Loucy (cell line): ENCODE data around the gene PLPP4.

Experiments used
- H2AFZ ChIP-seq: fragments of 200-600 bp; sonication (generic); 2 replicates; pipeline ENCODE4 v1.6.0; 2016; ENCODE audit warnings: antibody characterized with exemption, mild to moderate bottlenecking, low read length, moderate library complexity
- H3F3A ChIP-seq: fragments of 200-600 bp; 2 replicates; pipeline ENCODE4 v1.6.0; 2016; ENCODE audit warnings: antibody characterized with exemption, low read depth, mild to moderate bottlenecking
- H3K27me3 ChIP-seq: fragments of 200-600 bp; sonication (generic); 2 replicates; pipeline ENCODE4 v1.6.1; 2014; ENCODE audit warnings: low read length, mild to moderate bottlenecking; ENCODE audit not compliant: insufficient read depth, poor library complexity, severe bottlenecking
- H3K36me3 ChIP-seq: fragments of 200-600 bp; sonication (generic); 2 replicates; pipeline ENCODE4 v1.6.1; 2016; ENCODE audit warnings: low read length; ENCODE audit not compliant: insufficient read depth
- H3K4me1 ChIP-seq: fragments of 200-600 bp; sonication (generic); 2 replicates; pipeline ENCODE4 v1.5.1; 2014; ENCODE audit warnings: low read length, mild to moderate bottlenecking; ENCODE audit not compliant: insufficient read depth, poor library complexity, severe bottlenecking
- H3K4me2 ChIP-seq: fragments of 200-600 bp; sonication (generic); 2 replicates; pipeline ENCODE4 v1.6.0; 2014; ENCODE audit warnings: antibody characterized with exemption, low read length, low read depth, mild to moderate bottlenecking; ENCODE audit not compliant: poor library complexity, severe bottlenecking
- H3K4me3 ChIP-seq: fragments of 200-600 bp; sonication (generic); 2 replicates; pipeline ENCODE4 v1.5.1; 2014; ENCODE audit warnings: low read length, mild to moderate bottlenecking, mixed read lengths; ENCODE audit not compliant: poor library complexity, severe bottlenecking
- H3K79me2 ChIP-seq: fragments of 200-600 bp; sonication (generic); 2 replicates; pipeline ENCODE4 v1.6.1; 2014; ENCODE audit warnings: low read length; ENCODE audit not compliant: insufficient read depth
- H3K9ac ChIP-seq: fragments of 200-600 bp; sonication (generic); 2 replicates; pipeline ENCODE4 v1.6.0; 2014; ENCODE audit warnings: mild to moderate bottlenecking, low read depth, low read length, moderate library complexity; ENCODE audit not compliant: poor library complexity, severe bottlenecking
- H3K9me2 ChIP-seq: fragments of 200-600 bp; sonication (generic); replicated peaks from 2 replicates; pipeline ENCODE4 v1.6.1; 2016; ENCODE audit warnings: low read depth, low read length, mixed read lengths
- H3K9me3 ChIP-seq: fragments of 200-600 bp; sonication (generic); 2 replicates; pipeline ENCODE4 v1.6.1; 2014; ENCODE audit warnings: mild to moderate bottlenecking, antibody characterized with exemption, low read length, low read depth; ENCODE audit not compliant: insufficient read depth
- H4K20me1 ChIP-seq: fragments of 200-600 bp; sonication (generic); 2 replicates; pipeline ENCODE4 v1.6.0; 2014; ENCODE audit warnings: antibody characterized with exemption, low read length, mild to moderate bottlenecking; ENCODE audit not compliant: insufficient read depth, poor library complexity, severe bottlenecking
- EZH2phosphoT487 ChIP-seq: fragments of 200-600 bp; IDR thresholded peaks from 2 replicates; pipeline ENCODE4 v1.6.1; 2018; ENCODE audit warnings: antibody characterized with exemption, mild to moderate bottlenecking, moderate library complexity, borderline replicate concordance
- TF ChIP-seq, protein P1 (sequence below): fragments of 200-600 bp; sonication (generic); conservative IDR thresholded peaks from 2 replicates; pipeline ENCODE4 v1.5.1; 2014; ENCODE audit warnings: mild to moderate bottlenecking, antibody characterized with exemption, low read length

Gene PLPP4

GRCh38 chr10:120508966-120509365, 51.9 kb downstream of the PLPP4 start:
- Histone ChIP-seq H3K79me2 (no peaks in the 10 kb centered on the region), H3K27me3 (no peaks in the 10 kb centered on the region), H3K36me3 (no peaks in the 10 kb centered on the region), H3K9ac (no peak overlapping the region), H3K9me2 (no peaks in the 10 kb centered on the region), H4K20me1 (no peaks in the 10 kb centered on the region), H3K9me3 (no peaks in the 10 kb centered on the region), H3F3A (no peaks in the 10 kb centered on the region), H3K4me2 (no peak overlapping the region), H3K4me3 (no peak overlapping the region), H2AFZ (no peak overlapping the region), H3K4me1 (peaks cover 14% of the 10 kb centered on the region)
- TF ChIP-seq EZH2phosphoT487: no peak
- TF ChIP-seq, protein P1, sequence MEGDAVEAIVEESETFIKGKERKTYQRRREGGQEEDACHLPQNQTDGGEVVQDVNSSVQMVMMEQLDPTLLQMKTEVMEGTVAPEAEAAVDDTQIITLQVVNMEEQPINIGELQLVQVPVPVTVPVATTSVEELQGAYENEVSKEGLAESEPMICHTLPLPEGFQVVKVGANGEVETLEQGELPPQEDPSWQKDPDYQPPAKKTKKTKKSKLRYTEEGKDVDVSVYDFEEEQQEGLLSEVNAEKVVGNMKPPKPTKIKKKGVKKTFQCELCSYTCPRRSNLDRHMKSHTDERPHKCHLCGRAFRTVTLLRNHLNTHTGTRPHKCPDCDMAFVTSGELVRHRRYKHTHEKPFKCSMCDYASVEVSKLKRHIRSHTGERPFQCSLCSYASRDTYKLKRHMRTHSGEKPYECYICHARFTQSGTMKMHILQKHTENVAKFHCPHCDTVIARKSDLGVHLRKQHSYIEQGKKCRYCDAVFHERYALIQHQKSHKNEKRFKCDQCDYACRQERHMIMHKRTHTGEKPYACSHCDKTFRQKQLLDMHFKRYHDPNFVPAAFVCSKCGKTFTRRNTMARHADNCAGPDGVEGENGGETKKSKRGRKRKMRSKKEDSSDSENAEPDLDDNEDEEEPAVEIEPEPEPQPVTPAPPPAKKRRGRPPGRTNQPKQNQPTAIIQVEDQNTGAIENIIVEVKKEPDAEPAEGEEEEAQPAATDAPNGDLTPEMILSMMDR: no peak

- H3K4me1 ChIP-seq: peaks cover 14% of the 10 kb centered on the region
- H3K9ac ChIP-seq: no peak overlapping the region
- H3F3A ChIP-seq: no peaks in the 10 kb centered on the region
- H3K79me2 ChIP-seq: no peaks in the 10 kb centered on the region
- no peak overlapping the region for H3K4me2 ChIP-seq
- no peak overlapping the region for H2AFZ ChIP-seq
- H3K9me3 ChIP-seq: no peaks in the 10 kb centered on the region
- no peaks in the 10 kb centered on the region for H3K9me2 ChIP-seq
- H4K20me1 ChIP-seq: no peaks in the 10 kb centered on the region
- H3K4me3 ChIP-seq: no peak overlapping the region
- H3K27me3 ChIP-seq: no peaks in the 10 kb centered on the region
- no peak for TF ChIP-seq EZH2phosphoT487
- TF ChIP-seq, protein P1: no peak; the same call in 1 of the 2 replicates
- H3K36me3 ChIP-seq: no peaks in the 10 kb centered on the region
These were observed 54.1 kb downstream of the PLPP4 start for GRCh38 chr10:120511165-120511564.

DNA sequence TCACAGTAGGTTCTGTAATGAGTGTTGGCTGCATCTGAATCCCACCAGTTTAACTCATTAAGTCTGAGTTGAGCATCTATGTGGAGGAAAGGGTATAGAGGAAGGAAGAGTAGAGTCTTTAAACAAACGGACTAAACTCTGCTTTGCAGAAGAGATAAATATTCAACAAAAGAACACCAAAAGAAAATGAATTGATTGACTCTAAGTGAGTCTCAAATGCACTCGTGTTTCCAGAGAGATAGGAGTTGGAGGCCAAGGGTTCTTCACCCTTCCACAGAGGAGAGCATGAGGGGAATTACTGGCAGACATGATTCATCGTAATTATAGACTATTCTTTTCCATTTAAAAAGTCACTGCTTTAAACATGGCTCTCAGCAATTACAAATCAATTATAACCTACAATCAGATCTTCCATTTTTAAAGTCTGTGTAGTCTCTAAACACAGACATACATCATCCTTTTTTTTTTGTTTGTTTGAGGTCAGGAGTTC, 56.3 kb downstream of the PLPP4 start:
- Histone ChIP-seq H3K79me2 (no peaks in the 10 kb centered on the region), H3K4me2 (no peak overlapping the region), H3K27me3 (no peaks in the 10 kb centered on the region), H3K4me1 (peaks cover 4% of the 10 kb centered on the region), H2AFZ (no peak overlapping the region), H3K4me3 (no peak overlapping the region), H3K9ac (no peak overlapping the region), H3K36me3 (no peaks in the 10 kb centered on the region), H3K9me2 (no peaks in the 10 kb centered on the region), H4K20me1 (no peaks in the 10 kb centered on the region), H3K9me3 (no peaks in the 10 kb centered on the region), H3F3A (no peaks in the 10 kb centered on the region)
- TF ChIP-seq EZH2phosphoT487: no peak
- TF ChIP-seq, protein P1: no peak
